ENCODE measurements around the gene ZG16.
A peak's percentile ranks its signal among the peaks of the same experiment; 100 is the strongest.
"Not testable (repeated sequence)": the region's sequence is repeated elsewhere in the genome, so short reads cannot be mapped to it uniquely, and the experiment has no call there.

Gene ZG16

GRCh38 chr16:29777576-29778350 lies at the start of gene ZG16:
Gene ZG16, plus strand, starts transcription at chr16:29778256. Its CDS starts 1,011 bp downstream, at chr16:29779267.
- DNase-seq, result peak; percentile 35

GRCh38 chr16:29729116-29729521 lies 48.9 kb upstream of the ZG16 start:
- peak; percentile 84 for DNase-seq

- DNase-seq, result no peak
Observed at GRCh38 chr16:29730649-29731048, 47.4 kb upstream of the ZG16 start.

GRCh38 chr16:29731768-29732601 lies 46.1 kb upstream of the ZG16 start:
- not testable (repeated sequence) for DNase-seq

GRCh38 chr16:29734786-29735185 lies 43.3 kb upstream of the ZG16 start:
- no peak for DNase-seq

- DNase-seq, result no peak
Observed at GRCh38 chr16:29736112-29736511, 41.9 kb upstream of the ZG16 start.

- DNase-seq, result no peak
Observed at GRCh38 chr16:29736764-29737163, 41.3 kb upstream of the ZG16 start.

GRCh38 chr16:29737713-29738112 lies 40.3 kb upstream of the ZG16 start:
- DNase-seq, result no peak

- DNase-seq, result no peak
Observed at GRCh38 chr16:29738514-29738913, 39.5 kb upstream of the ZG16 start.

GRCh38 chr16:29739927-29740629 lies 38.0 kb upstream of the ZG16 start:
- not testable (repeated sequence) for DNase-seq

GRCh38 chr16:29740630-29741015 lies 37.4 kb upstream of the ZG16 start:
- not testable (repeated sequence) for DNase-seq

GRCh38 chr16:29742683-29743275 lies 35.3 kb upstream of the ZG16 start:
- no peak for DNase-seq

- DNase-seq, result no peak
Observed at GRCh38 chr16:29743475-29743826, 34.6 kb upstream of the ZG16 start.

GRCh38 chr16:29743827-29744531 lies 34.1 kb upstream of the ZG16 start:
- DNase-seq, result no peak

- DNase-seq, result no peak
Observed at GRCh38 chr16:29744541-29745101, 33.4 kb upstream of the ZG16 start.

- no peak for DNase-seq
Observed at GRCh38 chr16:29745121-29745852, 32.8 kb upstream of the ZG16 start.

GRCh38 chr16:29745853-29746345 lies 32.2 kb upstream of the ZG16 start, which contains the start of gene C16orf54:
Gene C16orf54, minus strand, starts transcription at chr16:29745990. Its CDS starts 1,039 bp downstream, at chr16:29744951.
- DNase-seq, result no peak

GRCh38 chr16:29746518-29746917 lies 31.5 kb upstream of the ZG16 start:
- DNase-seq, result not testable (repeated sequence)

- DNase-seq, result no peak
Observed at GRCh38 chr16:29747947-29748759, 29.9 kb upstream of the ZG16 start.

GRCh38 chr16:29748760-29749149 lies 29.3 kb upstream of the ZG16 start:
- not testable (repeated sequence) for DNase-seq
